CD4-positive, alpha-beta T cell treated with Interleukin-6 at 100 ng/mL for 8 hours (primary cell): ENCODE results near the gene FAM200B.
A peak's percentile ranks its signal among the peaks of the same experiment; 100 is the strongest.
"Not testable (repeated sequence)": the region's sequence is repeated elsewhere in the genome, so short reads cannot be mapped to it uniquely, and the experiment has no call there.

Source experiments
- DNase-seq: peaks from one replicate; pipeline ENCODE4 v3.0.0-alpha.2; 2020; ENCODE audit warnings: mixed read lengths, low spot score

FAM200B gene

DNA sequence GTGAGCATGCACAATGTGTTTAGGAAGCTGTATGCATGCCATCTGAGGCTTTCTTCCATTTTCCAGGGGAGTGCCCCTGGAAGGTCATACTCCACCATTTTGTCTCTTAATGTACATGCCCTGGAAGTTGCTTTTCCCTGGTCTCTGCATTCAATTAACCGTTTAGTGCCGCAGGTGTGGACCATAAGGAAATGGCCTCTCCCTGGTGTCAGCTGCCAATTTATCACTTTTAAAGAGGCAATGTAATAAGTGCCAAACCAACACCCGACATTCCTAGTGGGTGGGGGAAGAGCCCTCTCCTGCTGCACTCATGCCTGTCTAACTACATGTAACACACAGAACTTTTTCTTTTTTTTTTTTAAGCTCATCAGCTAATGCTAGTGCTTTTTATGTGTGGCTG lies 14.1 kb downstream of the FAM200B start:
- no peak for DNase-seq

DNA sequence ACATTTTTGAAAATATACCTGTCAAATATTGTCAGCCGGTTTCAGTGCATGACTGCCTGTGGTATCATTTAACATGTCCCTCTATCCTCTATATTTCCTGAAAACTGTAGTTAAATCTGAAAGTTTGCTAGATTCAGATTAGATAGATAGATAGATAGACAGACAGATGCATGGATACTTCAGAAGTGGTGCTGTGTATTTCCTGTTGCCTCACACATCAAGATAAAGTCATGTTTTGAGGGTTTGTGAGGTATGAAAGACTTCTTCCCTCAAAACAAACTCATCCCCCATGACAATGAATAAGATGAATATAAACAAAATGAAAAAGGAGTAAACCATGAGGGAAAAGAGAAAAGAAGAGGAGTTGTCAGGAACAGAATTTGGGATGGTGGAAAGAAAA lies 15.2 kb downstream of the FAM200B start:
- DNase-seq = no peak

DNA sequence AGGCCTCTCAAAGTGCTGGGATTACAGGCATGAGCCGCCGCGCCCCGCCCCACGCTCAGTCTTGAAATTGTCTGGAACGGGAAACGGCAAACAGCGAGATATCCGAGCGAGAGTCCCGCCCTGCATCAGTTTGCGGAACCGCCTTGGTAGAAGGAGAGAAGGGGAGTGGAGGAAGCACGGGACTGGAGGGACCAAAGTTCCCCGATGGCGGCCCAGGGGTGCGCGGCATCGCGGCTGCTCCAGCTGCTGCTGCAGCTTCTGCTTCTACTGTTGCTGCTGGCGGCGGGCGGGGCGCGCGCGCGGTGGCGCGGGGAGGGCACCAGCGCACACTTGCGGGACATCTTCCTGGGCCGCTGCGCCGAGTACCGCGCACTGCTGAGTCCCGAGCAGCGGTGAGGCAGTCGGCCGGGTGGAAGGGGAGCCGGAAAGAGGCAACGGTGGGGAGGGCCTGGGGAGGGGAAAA lies 21.3 kb downstream of the FAM200B start, which contains the start of gene BST1:
Gene BST1, plus strand, starts transcription at position 125 of the 463 bp plus-strand sequence. Its CDS starts 80 bp downstream, at position 205.
- peak; percentile 34 for DNase-seq

DNA sequence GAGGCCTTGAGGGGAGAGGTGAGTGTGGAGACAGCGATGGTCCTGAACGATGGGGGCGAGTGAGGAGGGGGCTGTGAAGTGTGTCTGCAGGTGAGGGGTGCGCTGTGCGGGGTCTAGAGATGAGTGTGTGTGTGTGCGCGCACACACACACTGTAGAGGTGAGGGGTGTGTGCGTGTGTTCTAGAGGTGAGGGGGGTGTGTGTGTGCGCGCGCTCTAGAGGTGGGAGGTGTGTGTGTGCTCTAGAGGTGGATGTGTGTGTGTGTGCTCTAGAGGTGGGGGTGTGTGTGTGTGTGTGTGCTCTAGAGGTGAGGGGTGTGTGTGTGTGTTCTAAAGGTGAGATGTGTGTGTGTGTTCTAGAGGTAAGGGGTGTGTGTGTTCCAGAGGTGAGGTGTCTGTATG lies 21.8 kb downstream of the FAM200B start:
- DNase-seq = no peak

DNA sequence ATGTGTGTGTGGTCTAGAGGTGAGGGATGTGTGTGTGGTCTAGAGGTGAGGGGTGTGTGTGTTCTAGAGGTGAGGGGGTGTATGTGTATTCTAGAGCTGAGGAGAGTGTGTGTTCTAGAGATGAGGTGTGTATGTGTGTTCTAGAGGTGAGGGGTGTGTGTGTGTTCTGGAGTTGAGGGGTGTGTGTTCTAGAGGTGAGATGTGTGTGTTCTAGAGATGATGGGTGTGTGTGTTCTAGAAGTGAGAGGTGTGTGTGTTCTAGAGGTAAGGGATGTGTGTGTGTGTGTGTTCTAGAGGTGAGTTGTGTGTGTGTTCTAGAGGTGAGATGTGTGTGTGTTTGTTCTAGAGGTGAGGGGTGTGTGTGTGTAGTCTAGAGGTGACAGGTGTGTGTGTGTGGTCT lies 22.5 kb downstream of the FAM200B start:
- no peak for DNase-seq

DNA sequence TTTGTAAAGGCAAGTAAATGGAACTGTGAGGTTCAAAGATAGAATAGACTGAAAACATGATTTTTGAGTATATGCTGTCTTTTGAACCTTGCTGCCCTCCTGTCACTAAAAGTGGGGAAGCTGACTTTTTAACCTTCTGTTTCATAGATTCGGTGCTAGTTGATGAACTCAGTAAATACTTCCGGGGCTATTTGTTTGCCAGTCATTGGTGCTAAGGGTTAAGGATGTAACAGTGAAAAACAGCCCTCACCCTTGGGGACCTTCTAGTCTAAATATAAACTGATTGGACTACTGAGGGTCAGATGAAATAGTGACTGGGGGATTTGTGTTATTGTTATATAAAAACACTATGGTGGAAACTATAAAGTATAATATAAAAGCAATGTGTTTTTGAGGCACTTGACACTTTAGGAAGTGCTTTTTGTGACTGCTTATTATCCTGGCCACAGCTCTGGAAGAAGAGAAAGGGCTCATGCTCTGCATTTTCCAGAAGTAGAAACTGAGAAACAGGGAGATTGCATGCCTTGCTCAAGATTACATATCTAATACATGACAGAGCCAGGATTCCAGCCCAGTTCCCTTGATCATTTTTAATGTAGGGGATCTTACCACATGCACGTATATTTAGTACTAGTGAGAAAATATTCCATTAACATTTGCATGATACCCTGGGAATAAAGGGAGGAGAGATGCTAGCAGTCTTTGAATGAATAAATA lies 25.2 kb downstream of the FAM200B start:
- no peak for DNase-seq

DNA sequence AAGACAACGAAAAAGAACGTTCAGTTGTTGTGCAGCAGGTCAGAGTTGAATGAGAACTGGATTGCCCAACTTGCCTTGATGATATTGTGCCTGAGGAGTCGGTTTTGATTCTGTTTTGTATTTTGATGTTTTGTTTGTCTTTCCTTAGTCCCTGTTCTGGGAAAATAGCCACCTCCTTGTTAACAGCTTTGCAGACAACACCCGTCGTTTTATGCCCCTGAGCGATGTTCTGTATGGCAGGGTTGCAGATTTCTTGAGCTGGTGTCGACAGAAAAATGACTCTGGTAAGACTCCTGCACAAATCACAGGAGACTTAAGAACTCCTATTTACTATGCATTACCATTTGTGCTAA lies 25.7 kb downstream of the FAM200B start:
- DNase-seq = no peak

DNA sequence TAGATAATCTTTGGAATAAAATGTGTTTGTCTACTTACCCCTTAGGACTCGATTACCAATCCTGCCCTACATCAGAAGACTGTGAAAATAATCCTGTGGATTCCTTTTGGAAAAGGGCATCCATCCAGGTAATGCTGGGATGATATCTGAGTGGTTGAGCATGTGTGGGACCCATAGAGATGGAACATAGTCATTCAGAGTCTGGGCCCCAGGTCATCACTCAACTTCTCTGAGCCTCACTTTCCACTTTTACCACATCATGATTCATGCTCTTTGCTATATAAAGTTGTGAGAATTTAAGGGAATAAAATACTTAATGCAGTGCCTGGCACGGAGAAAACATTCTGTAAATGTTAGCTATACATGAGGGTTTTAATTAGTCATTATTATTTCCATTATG lies 30.1 kb downstream of the FAM200B start:
- DNase-seq = no peak

DNA sequence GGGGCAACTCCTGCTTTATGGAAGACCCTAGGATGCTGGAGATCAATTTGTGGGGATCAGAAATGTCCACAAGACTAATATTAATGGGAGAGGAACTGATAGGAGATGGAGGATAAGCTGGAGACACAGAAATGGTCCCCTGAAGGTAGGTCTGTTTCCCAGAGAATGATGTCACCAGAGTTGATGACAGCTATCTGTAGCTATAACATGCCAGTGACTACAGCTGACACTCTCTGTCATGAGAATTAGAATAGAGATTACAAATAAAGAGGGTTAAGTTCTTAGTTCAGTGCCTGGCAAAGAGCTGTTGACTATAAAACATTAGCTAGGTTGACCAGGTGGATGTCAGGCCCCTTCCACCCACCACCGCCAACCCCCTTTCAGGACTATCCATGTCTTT lies 30.6 kb downstream of the FAM200B start:
- no peak for DNase-seq

DNA sequence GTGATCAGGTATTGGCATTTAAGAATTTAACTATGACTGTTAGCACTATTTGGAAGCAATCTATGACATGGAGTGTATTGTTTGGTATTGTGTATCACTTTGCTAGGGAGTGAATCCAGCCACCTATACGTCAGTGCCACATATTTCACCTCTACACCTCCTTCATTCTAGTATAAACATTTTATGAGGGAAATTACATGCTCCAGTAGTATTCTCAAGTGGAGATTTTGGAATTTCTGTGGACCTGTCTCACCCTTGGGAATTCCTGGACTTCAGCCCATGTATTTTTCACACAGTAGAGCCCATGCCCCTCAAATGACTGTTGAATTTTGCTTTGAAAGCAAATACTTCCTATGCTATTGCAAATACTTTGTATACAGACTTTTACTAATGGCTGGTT lies 32.5 kb downstream of the FAM200B start:
- DNase-seq = no peak

DNA sequence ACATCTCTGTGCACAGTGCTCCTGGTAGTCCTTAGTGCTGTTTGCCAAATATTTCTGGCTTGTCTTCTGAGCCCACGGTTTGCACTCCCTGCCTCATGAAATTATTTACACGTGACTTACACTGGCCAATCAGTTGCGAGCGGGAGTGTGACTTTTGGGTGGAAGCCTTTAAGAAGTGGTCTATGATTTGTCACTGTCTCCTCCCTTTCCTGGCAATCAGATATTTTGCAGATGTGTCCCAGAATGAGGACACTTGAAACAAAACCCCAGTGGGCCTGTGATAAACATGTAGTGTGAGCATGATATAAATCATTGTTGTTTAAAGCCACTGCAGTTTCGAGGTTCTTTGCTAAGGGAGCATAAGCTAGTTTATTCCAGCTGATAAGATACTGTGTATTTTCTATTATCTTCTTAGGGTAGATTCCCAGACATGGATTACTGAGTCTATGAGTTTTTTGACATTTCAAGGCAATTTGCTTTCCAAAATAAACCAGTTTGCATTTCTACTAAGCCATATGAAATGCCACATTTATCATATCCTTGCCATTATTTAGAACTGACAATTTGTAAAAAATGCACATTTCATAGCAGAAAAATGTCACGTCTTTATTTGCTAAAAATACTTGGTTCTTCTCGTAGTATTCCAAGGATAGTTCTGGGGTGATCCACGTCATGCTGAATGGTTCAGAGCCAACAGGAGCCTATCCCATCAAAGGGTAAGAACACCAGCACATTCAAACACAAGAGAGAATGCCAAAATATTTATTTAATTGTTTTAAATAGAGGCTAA lies 33.2 kb downstream of the FAM200B start:
- DNase-seq = no peak

DNA sequence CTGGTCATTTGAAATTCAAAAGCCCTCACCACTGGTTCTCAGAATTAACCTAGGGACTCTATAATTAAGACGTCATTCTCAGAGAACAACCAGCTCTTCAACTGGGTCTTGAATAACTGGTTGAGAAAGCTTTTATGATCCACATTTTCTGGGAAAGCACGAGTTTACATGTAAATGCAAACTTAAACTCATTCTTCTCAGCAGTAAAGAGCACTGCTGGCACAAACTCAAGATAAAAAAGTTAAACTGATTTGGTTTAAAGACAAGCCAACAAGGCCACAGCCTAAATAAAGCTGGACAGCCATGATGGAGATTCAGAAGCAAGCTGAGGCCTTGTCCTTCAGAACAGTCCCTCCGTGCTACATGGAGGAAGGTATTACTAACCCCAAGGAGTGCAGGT lies 34.5 kb downstream of the FAM200B start:
- DNase-seq = no peak

DNA sequence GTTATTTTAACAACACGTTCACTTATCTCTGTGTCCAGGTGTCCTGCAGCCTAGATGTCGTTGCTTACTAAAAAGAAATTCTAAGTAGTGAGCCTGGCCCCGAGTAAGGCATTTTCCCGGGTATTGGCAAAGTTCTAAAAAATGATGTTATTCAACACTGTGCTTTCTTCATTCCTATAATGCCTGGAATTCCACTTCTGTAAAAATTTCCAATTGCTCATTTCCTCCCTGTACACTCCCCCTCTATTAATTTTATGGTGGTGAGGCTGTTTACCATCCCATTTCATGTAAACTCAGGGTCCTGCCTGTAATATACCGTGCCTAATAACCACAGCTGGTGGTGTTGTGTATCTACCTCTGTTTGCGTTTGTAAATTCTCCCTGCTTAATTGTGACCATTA lies 35.5 kb downstream of the FAM200B start:
- no peak for DNase-seq

DNA sequence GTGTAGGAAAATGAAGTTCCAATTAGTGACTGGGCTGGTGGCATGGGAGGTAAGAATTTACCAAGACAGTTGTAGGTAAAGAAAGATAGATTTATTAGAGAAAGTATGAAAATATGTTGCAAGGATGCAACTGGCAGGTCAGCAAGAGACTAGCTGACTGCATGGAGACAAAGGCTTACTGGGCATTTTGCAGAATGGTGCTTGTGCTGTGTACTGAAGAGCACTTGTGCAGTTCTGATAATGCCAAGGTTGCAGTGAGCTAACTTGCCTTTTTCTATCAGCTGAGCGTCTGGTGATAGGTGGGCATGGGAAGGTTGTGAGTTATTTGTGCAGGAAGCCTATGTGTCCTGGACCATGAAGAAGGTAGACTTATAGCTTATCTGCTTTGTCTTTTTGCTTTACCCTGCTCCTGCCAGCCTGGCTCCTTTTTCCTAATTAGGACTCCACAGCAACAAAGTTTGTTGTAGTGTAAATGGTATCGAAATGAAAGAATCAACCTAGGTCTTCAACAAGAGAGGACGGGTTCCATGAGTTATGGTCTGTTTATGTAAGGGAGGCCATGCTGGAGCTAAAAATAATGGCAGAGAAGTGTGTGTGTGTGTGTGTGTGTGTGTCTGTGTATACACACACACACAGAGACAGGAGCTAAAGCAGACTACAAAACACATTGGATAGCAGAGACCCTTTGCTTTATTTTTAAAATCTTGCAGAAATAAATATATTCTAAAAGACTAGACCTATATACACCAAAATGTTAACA lies 36.2 kb downstream of the FAM200B start:
- DNase-seq = no peak

DNA sequence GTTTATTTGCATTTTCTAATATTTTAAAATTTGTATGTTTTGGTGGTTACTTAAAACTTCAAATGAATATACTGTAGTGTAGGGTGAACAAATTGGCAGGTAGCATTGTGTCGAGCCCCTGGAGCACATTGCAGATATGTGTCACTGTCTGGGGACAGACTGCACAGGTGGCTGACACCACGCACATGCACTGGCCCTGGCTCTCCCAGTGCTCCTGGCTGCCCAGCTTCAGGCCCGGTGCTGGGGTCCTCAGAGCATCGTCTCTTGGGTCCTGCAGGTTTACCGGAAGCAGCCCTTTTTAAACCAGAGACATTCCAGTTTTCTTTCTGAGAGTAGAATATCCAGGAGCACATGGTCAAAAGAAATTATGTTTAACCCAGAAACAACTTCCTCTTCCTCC lies 36.8 kb downstream of the FAM200B start:
- DNase-seq = no peak

DNA sequence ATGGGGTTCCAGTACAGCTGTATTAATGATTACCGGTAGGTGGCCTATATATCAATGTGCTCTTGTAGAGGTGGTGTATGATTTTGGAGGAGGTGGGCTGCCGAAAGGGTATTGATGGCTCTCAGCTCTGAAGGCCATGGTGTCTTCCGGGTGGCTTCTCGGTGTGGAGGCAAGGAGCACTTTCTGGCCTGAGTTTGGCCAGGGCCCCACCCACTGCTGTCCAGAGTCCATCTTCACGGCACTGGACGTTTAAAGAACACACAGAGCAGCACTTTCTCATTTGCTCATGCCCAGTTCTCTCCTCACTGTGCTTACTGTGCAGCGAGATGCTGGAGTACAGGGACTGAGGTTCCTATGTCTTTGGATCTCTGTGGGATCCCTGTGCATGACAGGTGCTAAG lies 37.3 kb downstream of the FAM200B start:
- DNase-seq = no peak

DNA sequence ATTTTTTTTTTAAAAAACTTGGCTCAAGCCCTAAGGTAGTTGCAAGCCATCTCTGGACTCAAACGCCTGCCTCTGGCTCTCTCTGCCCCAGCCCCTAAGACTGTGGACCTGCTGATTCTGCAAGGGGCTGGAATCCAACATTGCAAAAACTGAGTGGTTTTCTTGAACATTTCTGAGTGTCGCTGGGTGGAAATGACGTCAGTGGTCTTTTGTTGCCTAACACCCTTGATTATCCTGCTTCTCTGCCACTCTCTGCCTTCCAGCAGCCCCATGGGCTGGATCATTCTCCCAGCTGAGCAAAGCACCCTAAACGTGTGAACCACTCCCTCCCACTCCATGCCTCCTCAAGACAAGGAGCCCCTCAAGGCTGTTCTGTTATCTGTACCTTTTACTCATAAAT lies 37.9 kb downstream of the FAM200B start:
- no peak for DNase-seq

DNA sequence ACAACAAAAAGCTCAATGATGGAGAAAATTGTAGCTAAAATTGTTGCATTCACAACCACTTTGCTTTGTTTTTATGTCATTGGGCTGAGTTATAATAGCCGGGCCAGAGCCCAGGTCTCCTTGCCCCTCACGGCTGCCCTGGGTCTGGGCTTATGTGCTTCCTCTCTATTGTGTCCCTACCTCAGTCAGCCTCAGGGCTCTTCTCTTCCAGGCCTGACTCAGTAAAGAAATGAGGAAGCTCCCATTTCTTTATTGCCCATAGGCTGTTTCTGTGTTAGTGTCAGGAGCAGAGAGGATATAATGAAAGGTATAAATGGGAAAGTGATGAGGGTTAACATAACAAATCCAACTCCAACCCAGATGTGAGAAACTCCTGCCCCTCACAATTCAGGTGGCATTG lies 39.2 kb downstream of the FAM200B start:
- no peak for DNase-seq

DNA sequence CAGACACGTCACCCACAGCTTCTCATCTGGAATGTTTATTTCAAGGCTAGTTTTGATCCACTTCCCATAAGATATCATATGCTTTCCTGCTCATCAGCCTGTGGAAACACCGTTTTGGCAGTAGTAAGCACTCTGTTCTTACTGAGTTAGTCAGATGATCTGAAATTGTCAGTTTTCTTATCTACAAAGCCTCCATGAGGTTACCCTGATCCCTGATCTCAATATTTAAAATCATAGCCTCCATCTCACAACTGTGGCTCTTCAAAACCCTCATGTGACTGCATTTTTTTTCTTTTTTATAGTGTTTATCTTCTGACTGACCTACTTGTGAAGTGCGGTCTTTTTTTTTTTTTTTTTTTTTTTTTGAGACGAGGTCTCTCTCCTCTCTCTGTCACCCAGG lies 44.0 kb downstream of the FAM200B start:
- no peak for DNase-seq

DNA sequence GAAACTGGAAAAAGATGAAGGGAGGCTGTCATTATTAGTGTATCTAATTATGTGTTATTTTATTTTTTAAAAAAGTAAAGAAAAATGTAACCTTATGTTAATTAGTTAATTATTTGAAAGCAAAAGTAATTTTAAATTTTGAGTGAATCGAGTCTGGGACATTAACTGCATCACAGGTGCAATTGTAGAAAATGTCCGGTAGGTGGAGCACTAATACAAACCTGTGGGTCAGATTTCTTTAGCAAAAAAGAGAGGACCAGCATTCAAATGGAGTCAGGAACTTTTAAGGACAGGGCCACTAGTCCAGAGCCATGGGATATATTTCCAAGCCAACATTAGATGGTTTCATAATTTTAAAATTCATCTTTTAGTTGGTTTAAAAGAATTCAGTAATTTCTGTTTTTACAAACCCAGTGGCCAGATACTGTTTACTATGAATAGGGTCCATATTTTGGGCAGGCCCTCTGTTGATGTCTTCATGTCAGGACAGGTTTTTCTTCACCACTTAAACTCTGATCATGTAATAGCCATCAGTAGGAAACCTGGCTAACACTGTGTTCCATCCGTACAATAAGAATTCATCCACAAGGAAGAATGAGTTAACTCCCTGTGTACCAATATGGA lies 48.4 kb downstream of the FAM200B start:
- DNase-seq = peak; percentile 52

DNA sequence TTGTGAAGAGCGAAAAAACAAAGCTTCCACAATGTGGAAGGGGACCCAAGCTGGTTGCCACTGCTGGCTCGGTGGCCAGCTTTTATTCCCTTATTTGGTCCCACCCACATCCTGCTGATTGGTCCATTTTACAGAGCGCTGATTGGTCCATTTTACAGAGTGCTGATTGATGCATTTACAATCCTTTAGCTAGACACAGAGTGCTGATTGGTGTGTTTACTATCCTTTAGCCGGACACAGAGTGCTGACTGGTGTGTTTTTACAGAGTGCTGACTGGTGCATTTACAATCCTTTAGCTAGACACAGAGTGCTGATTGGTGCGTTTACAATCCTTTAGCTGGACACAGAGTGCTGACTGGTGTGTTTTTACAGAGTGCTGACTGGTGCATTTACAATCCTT lies 51.4 kb downstream of the FAM200B start:
- not testable (repeated sequence) for DNase-seq

DNA sequence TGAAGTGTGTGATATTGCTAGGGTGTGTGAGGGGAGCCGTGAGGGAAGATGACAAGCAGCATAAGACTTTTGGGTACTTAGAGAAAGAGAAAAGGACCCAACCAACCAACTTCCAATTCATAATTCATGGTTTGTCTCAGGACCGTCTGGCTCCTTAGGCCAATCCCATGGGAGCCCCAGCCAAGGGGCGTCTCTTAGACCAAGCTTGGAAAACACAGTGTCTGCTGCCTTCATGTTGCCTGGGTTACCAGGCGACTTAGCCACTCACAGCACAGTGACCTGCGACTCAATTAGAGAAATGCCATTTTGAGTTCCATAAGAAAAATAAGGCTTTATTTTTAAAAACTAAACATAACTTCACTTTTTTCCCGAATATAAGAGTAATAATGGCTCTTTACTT lies 53.9 kb downstream of the FAM200B start:
- no peak for DNase-seq
